ENCODE measurements around the gene PLCB1.
A peak's percentile ranks its signal among the peaks of the same experiment; 100 is the strongest.

PLCB1 gene

DNA sequence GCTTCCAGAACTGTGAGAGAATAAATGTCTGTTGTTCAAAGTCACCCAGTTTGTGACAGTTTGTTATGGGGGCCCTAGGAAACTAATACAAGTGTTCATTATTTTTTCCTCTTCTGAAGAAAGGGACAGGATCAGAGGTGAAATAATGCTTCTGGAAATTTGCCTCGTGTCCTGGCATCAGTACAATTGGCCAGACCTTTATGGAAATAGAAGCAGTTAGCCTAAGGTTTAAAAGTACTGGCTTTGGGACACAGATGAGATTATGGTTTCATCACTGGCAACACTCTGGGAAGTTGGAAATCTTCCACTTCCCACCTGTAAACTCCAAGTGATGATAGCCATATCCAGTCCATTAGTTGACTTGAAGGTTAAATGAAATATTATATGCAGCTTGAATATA lies 88.7 kb downstream of the PLCB1 start:
- no peak for TF ChIP-seq ZFX (IDR thresholded peaks at IDR 0.05)
- TF ChIP-seq, protein P1, sequence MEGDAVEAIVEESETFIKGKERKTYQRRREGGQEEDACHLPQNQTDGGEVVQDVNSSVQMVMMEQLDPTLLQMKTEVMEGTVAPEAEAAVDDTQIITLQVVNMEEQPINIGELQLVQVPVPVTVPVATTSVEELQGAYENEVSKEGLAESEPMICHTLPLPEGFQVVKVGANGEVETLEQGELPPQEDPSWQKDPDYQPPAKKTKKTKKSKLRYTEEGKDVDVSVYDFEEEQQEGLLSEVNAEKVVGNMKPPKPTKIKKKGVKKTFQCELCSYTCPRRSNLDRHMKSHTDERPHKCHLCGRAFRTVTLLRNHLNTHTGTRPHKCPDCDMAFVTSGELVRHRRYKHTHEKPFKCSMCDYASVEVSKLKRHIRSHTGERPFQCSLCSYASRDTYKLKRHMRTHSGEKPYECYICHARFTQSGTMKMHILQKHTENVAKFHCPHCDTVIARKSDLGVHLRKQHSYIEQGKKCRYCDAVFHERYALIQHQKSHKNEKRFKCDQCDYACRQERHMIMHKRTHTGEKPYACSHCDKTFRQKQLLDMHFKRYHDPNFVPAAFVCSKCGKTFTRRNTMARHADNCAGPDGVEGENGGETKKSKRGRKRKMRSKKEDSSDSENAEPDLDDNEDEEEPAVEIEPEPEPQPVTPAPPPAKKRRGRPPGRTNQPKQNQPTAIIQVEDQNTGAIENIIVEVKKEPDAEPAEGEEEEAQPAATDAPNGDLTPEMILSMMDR (conservative IDR thresholded peaks at IDR 0.05) = no peak
- H3K27ac ChIP-seq = peak overlapping the region; percentile 76

DNA sequence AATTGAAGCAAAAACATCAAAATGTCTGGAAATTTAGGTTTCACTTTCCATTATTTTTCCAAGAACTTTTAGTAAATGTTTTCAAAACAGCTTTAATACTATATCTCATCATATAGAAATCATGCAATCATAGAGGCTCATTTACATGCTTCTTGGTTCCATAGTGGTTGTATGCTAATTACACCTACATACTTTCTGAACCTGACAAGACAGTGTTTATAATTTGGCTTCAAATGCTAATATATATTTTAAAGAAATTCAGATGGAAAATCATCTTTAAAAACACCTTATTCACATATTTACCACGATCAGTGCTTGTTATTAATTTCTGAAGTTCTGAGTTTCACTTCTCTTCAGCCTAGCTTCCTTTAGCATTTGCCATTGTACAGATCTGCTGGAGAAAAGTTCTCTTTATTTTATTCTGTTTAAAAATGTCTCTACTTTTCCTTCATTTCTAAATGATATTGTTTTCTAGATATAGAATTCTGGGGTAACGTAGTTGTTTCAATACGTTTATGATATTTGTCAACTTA lies 89.9 kb downstream of the PLCB1 start:
- no peak for TF ChIP-seq ZFX (IDR thresholded peaks at IDR 0.05)
- TF ChIP-seq, protein P1 (conservative IDR thresholded peaks at IDR 0.05) = no peak
- no peak overlapping the region for H3K27ac ChIP-seq

DNA sequence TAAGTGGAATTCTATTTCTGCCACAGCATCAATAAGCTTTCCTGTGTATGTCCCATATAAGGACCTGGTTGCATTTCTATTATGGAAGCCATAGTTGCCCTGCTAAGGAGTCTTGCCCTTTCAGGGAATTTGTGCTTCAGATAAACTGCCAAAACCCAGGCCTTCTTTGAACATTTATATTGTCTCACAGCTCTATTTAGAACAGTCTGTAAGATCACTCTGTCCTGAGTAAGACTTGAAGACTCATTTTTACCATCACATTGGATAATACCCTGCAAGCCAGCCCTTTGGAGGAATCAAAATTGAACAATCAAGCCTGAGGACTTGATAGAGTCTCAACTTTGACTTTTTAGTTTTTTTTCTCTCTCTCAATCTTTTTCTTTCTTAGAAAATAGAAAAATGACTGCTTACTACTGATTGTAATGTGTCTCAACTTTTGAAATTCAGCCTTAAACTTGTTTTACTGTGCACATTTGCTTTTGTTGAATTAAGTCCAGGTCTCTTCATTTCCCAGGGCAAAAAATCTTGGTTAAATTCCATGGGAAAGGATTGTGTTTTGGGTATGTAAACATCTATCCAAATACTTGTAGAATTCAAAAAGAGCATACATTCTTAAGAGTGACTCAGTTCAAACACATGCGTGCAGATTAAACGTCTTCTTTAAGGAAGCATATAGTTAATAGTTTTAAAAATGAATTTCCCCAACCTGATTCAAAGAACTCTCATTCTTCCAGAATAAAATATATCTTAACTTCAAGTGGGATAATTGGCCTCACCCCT lies 91.2 kb downstream of the PLCB1 start:
- no peak overlapping the region for H3K27ac ChIP-seq
- TF ChIP-seq, protein P1 (conservative IDR thresholded peaks at IDR 0.05) = no peak
- no peak for TF ChIP-seq ZFX (IDR thresholded peaks at IDR 0.05)

DNA sequence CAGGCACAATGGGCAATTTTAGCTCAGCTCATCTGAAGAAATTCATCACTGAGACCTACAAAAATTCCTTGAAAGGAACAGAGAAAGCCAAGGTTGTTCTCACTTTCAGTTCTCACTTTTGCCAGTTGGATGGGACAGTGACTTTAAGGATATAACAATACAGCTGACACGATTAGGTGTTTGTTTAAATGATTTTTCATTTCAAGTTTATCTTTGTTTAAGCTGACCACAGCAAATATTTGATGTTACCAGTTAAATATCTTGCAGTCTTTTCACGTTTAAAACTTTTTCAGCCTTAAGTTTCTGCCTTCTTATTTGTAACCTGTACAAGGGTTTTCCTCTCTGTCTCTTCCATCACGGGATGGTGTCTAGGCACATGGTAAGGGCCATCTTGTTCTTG lies 93.6 kb downstream of the PLCB1 start:
- no peak overlapping the region for H3K27ac ChIP-seq
- TF ChIP-seq, protein P1 (conservative IDR thresholded peaks at IDR 0.05) = no peak
- TF ChIP-seq ZFX (IDR thresholded peaks at IDR 0.05) = no peak

DNA sequence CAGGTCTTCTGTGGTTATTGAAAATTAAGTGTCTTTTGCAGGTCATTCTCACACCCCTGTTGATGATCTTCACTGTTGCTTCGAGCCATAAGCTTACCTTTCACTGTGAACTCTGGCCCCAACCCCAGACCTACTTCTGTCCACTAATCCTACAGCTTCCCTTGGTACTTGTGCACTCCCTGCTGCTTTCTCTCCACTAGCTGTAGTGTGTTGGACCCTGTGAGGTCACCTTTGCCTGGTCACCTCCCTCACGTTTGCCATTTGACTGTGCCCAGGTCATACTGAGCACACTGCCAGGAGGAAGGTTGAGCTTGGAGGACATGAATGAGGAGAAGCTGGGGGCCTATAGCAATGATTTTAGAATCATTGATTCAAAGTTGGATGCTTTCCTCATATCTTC lies 94.0 kb downstream of the PLCB1 start:
- no peak for TF ChIP-seq ZFX (IDR thresholded peaks at IDR 0.05)
- TF ChIP-seq, protein P1 (conservative IDR thresholded peaks at IDR 0.05) = no peak

DNA sequence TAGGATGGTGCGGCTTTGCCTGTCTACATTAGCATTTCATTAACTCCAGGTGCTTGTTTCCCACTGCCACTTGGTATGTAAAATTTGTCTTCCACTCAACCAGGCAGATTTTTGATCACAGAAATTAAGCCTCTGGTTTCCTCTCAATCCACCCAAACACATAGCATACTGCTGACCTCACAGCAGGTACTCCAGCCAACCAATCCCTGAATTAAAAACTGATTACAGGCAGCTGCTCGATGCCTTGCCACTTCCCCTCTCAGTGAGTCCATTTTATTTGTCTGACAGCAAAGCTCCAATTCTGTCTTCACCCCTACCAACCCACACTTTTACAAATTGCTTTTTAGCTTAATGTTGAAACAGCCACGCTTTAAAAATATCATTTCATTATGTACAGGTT lies 95.2 kb downstream of the PLCB1 start:
- H3K27ac ChIP-seq = no peak overlapping the region
- no peak for TF ChIP-seq ZFX (IDR thresholded peaks at IDR 0.05)
- TF ChIP-seq, protein P1 (conservative IDR thresholded peaks at IDR 0.05) = no peak

More for the DNA sequence above, 94.0 kb downstream of the PLCB1 start:
- no peak overlapping the region for H3K27ac ChIP-seq

DNA sequence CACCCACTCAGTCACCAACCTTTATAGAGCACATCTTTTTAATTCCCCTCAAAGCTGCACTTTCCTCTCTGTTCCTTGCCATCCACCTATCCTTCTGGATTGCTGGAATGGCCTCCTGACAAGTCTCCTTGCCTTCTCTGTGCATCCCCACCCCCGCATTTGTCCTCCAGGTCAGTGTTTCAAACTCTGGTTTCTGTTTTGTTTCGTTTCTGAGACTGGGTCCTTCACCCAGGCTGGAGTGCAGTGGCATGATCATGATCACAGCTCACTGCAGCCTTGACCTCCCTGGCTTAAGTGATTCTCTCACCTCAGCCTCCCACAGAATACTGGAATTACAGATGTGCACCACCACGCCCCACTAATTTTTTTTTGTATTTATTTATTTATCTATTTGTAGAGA lies 96.2 kb downstream of the PLCB1 start:
- H3K27ac ChIP-seq = no peak overlapping the region
- TF ChIP-seq, protein P1 (conservative IDR thresholded peaks at IDR 0.05) = no peak
- no peak for TF ChIP-seq ZFX (IDR thresholded peaks at IDR 0.05)
